GM23248 (cell line): ENCODE measurements around the gene WNT9B.

Experiments used
- EZH2 ChIP-seq: fragments of 200-600 bp; sonication (generic); IDR thresholded peaks from 2 replicates; pipeline ENCODE4 v1.6.1; 2018; ENCODE audit warnings: antibody characterized with exemption, mild to moderate bottlenecking; ENCODE audit not compliant: insufficient read depth, poor library complexity, severe bottlenecking
- EZH2phosphoT487 ChIP-seq: fragments of 200-600 bp; sonication (generic); IDR thresholded peaks from 2 replicates; pipeline ENCODE4 v1.6.1; 2018; ENCODE audit warnings: antibody characterized with exemption, moderate library complexity, mild to moderate bottlenecking, low read depth; ENCODE audit not compliant: insufficient read depth

DNA sequence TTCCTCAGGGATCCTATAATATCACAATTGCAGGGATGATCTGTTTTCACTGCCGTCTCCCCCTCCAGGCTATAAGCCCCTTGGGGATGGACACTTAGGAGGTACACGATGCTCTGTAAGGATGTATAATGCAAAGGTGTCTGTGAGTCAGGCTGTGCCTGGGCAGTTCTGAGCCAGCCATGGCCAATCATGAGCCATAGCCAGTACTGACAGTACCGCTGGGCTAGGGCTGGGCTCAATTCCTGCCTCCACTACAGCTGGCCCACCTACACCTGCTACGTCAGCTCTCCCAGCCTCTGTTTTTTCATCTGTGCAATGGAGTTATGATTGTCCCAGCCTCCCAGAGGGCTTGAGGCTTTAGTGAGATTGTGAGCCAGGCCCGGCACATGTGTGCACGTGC, 2.8 kb upstream of the WNT9B start:
- no peak for TF ChIP-seq EZH2phosphoT487
- no peak for TF ChIP-seq EZH2
